Erythroblast (primary cell): ENCODE data around the gene ACTN2.

Experiments used
- GATA1 ChIP-seq: IDR thresholded peaks from 2 replicates; pipeline ENCODE4 v1.6.1; 2011; ENCODE audit warnings: low read depth, mild to moderate bottlenecking, control low read depth, low read length, moderate library complexity
- POLR2A ChIP-seq: IDR thresholded peaks from 2 replicates; pipeline ENCODE4 v1.6.1; 2011; ENCODE audit warnings: mild to moderate bottlenecking, low read length

GRCh38 chr1:236686815-236687160 is 489 bp downstream of the ACTN2 start:
- TF ChIP-seq POLR2A (no peak), GATA1 (no peak)
